HG03025 (cell line): Measurements from ENCODE around the gene CAPN6.

Source experiments
- ATAC-seq: cut with Tn5 transposase; IDR thresholded peaks from one replicate; pipeline ENCODE4 v1.9.1; 2021; ENCODE audit warnings: mild to moderate bottlenecking, moderate library complexity; ENCODE audit not compliant: unreplicated experiment, low FRiP score

CAPN6 gene

DNA sequence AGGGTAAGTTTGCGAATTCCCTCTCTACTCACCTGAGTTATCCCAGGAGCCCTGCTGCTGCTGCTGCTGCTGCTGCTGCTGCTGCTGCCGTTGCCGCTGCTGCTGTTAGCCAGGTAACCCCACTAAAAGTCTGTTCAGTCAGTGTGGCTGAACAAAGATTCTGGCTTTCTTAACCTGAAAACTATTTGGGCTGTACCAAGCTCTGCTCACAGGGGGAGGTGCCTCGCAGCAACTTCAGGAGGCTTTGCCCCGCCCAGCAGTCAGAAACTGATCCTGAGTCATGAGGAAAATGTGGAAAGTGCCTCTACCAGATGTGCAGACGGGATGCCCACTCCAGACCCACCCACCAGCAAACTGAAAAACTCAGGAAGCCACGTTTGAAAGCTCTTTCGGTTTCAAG, at the start of gene CAPN6:
TSS of gene CAPN6 (minus strand) at position 145 of the 400 bp plus-strand sequence. CDS start 6,547 bp downstream, outside the sequence.
- ATAC-seq = no peak

- no peak for ATAC-seq
Measured at GRCh38 chrX:111319451-111319850, 49.2 kb upstream of the CAPN6 start.

- ATAC-seq = no peak
Measured at GRCh38 chrX:111318901-111319300, 48.6 kb upstream of the CAPN6 start.

GRCh38 chrX:111309083-111309482, 38.8 kb upstream of the CAPN6 start:
- no peak for ATAC-seq

DNA sequence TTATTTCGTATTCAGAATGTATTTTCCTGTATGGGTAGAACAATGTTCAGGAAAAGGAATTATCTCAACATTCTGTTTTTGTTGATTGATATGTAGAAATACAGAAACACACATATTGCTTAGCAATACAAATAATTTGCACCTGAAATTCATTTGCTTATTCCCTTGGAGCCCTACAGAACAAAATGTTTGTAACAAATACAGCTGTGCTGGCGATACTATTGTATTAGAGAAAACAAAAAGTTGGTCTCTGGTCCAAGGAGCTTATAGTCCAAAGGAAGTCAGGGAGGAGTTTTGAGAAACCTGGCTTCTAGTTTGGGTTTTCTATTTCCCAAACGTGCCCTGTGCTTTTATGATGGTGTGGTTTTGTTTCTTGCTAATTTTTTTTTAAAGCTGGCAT, 37.8 kb upstream of the CAPN6 start:
- ATAC-seq = no peak

DNA sequence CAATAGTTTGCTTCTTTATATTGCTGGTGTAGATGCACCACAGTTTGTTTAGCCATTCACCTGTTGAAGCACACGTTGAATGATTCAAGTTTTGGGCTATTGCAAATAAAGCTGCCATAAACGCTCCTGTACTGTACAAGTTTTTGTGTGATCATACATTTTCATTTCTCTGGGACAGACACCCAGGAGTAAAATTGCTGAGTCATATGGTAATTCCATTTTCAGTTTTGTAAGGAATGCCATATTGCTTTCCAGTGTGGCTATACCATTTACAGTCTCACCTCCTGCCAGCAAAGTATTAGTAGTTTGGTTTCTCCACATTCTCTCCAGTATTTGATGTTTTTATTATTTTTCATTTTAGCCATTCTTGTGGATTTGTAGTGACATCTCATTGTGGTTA, 32.0 kb upstream of the CAPN6 start:
- no peak for ATAC-seq

DNA sequence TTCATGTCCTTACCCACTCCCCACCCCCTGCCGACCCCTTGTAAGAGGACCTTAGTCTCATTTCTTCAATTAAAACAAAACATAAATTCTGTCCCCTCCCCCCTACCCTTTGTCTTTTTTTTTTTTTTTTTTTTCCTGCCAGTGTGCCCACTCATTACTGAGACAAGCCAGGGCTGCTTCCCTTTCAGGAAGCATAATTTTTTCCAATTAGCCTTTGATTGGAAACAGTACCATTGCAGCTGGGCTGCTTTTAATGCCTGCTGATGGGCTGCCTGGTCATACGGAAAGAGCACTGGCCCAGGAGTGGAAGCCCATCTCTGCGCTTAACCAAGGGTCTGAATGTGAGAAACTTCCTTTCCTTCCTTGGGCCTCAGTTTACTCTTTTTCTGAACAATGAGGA, 18.6 kb upstream of the CAPN6 start:
- ATAC-seq = no peak

GRCh38 chrX:111284631-111285293, 14.5 kb upstream of the CAPN6 start:
- no peak for ATAC-seq

- no peak for ATAC-seq
Measured at GRCh38 chrX:111283446-111283845, 13.2 kb upstream of the CAPN6 start.

GRCh38 chrX:111282991-111283390, 12.7 kb upstream of the CAPN6 start:
- ATAC-seq = no peak

GRCh38 chrX:111282139-111282538, 11.9 kb upstream of the CAPN6 start:
- no peak for ATAC-seq

- ATAC-seq = no peak
Measured at GRCh38 chrX:111268506-111268905, 1.8 kb downstream of the CAPN6 start.

DNA sequence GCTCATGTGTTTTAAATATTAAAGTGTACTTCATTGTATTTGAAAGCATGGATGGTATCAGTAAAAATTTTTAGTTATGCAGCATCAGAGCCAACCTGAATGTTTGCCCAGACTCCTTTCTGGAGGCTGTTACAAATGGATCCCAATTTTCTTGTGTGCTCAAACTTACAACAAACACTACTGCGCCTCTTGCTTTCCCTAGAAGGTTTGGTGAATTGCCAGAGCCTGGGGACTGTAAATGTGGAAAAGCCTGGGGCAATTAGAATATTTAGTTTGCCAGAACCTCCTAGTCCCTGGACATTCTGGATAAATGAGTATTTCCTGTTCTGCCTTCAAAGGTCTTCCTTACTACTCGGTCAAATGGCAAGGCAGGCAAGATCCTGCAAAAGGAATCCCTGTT, 4.8 kb downstream of the CAPN6 start:
- no peak for ATAC-seq

DNA sequence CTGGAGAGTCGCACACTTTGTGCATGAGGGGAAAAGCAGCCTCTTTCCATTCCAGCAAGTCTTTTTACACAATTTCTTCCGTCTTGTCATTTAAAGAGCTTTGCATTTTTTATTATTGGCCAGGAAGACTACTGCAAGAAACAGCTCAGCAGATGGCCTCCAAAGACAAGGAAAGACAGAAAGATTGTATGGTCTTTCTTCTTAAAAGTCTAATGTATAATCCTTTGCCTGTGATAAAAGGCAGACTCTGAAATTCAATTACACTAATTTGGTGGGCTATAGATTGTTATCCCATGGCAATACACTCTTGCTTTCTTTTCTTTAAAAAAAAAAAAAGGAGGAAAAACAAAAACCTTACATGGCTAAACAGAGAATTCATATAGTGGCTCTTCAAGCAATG, 5.9 kb downstream of the CAPN6 start:
- no peak for ATAC-seq

DNA sequence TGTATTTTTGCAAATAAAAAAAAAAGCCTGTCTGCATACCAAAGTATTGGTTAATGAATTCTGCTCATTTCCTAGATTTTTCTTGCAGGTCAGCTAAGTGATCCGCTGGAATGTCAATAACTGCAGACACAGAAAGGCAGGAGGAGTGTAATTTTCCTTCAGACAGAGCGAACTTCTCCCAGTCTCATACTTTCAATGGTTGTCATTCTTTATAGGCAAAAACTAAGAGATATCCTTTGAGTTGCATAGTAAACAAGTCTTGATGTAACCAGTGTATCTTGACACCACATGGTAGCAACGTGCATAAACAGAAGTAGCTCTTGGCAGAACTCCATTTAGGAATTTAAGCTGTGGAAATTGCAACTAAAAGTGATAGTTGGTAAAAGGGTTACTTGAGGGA, 8.2 kb downstream of the CAPN6 start:
- ATAC-seq = no peak

- no peak for ATAC-seq
Measured at GRCh38 chrX:111260451-111260850, 9.8 kb downstream of the CAPN6 start.

- no peak for ATAC-seq
Measured at GRCh38 chrX:111259559-111259958, 10.7 kb downstream of the CAPN6 start.

GRCh38 chrX:111257733-111258132, 12.6 kb downstream of the CAPN6 start:
- no peak for ATAC-seq

DNA sequence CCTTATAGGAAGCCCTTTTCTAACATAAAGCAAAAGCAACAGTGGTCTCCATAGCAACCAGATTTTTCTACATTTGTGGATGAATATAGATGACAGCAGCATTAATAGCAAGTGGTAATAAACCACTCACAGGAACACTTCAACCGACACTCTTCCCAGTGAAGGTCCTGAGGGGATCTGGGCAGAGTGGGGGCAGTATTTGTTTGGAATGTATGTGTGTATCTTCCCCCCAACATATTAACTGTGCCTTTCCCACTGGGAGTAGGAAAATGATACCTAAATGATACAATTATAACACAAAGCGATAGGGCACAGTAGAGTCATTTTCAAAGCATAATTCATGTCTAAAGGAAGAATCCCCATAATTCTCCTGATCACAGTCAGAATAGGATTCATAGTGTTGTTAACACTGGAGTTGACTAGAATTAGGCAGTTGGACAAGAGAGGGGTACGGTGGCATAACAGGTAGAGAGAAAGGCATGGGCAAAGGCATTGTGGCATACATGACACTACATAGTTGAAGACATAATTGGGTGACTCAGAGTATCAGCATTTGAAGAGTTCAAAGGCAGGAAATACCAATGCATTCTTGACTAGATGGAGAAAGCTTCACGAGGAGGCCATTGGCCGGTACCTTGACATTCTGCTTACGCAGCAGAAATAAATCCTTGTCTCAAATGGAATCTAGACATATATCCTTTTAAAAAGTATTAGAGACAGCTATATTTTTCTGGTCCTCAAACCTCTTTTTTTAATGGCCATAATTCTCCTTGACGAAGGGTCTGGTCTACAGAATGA, 15.2 kb downstream of the CAPN6 start:
- no peak for ATAC-seq

DNA sequence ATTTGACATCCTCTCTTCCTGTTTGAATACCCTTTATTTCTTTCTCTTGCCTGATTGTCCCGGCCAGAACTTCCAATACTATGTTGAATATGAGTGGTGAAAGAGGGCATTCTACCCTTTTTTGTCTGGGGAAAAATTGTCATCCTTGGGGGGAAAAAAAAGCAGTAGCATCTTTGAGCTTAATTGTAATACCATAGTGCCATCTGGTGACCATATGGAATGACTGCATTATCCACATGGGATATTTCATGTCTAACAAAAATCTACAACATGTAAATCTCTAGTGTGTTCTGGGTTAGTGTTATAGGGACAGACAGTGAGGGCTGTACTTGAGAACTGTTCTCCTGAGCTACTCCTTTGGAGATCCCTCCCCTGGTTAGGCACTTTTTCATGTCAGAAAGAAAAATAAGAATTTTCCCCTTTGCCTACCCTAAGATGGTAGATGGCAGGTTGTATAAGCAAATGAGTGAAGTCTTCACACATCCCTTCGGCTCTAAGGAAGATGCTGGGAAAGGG, 26.0 kb downstream of the CAPN6 start:
- no peak for ATAC-seq

DNA sequence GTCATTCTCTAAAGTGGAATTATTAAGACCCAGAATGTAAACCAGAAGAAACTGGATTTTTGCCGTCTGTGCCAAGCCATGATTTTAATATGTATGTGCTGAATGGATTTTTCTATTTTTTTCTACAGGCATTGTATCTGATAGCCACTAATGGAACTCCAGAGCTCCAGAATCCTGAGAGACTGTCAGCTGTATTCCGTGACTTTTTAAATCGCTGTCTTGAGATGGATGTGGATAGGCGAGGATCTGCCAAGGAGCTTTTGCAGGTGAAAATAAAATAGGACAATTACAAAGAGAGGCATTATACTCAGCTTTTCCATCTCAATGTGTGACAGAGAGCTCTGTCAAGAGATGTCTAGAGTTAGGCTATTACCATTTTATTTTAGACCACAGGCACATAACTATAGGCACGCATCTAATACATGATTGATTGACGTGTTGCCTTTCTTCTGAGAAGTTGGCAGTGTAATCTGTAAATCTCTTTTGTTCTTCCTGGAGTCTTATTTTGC, 53.9 kb downstream of the CAPN6 start:
- no peak for ATAC-seq

- ATAC-seq = no peak
Measured at GRCh38 chrX:111207851-111208250, 62.4 kb downstream of the CAPN6 start.
